Activated CD8-positive, alpha-beta memory T cell treated with anti-CD3 and anti-CD28 coated beads for 36 hours (primary cell): ENCODE measurements around the gene EMC6. TPM values are rescaled to one million over a fixed set of nuclear protein-coding genes. Genes with fewer than 3 reads are reported as not detected.
"Not testable (repeated sequence)": the region's sequence is repeated elsewhere in the genome, so short reads cannot be mapped to it uniquely, and the experiment has no call there.

ENCODE experiments used
- CTCF ChIA-PET: fragments of 350-600 bp; sonication (Branson Sonifier 250); formaldehyde crosslinking; loops from one replicate; lab custom pipeline; 2021; ENCODE audit warnings: antibody characterized with exemption; lab: Charles Lee
- POLR2A ChIA-PET: fragments of 350-600 bp; sonication (Branson Sonifier 250); formaldehyde crosslinking; loops from one replicate; lab custom pipeline; 2021; ENCODE audit warnings: antibody characterized with exemption; lab: Charles Lee
- total RNA-seq, 2 experiments: library from RNA; stranded (reverse); gene quantifications; one replicate each; pipeline ENCODE4 v1.2.3, GENCODE V29; 2021

The EMC6 gene
- total RNA-seq, 2 experiments from 2014 or later = 91.7 to 92.5 TPM

GRCh38 chr17:3693829-3694231 lies 25.2 kb downstream of the EMC6 start:
- ChIA-PET CTCF (interaction anchor here (0.6 to 1.9 kb wide), 3 partner anchors 15 to 22 kb away, joined by 3 to 7 read pairs (median 6); no protein-coding TSS in a partner anchor), POLR2A (interaction anchor here (0.7 kb wide), 2 partner anchors 14 to 17 kb away, joined by 3 to 5 read pairs; no protein-coding TSS in a partner anchor)

DNA sequence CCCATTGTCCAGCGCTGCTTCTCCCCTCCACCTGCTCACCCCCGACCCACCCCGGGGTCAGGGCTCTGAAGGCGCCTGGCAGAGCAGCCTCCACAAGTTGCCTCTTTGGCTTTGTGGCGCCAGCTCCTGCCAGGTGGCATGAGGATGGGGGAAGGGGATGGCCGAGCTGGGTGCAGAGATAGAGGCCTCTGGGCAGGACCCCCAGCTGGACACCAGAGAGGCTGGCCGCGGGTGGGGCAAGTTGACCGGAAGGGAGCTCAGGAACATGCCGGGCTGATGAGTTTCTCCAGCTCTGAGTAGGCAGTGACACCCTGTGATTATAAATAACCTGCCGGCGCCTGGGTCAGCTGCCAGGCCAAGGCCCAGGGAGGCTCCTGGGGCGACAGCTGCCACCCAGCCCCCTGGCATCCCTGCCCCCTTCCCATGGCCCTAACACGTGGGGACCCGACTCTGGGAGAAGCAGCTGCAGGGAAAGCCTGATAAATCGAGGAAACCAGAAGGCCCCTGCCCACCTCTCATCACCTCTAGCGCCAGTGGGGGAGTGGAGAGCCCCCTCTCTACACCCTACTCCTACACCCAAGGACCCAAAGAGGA lies 26.6 kb downstream of the EMC6 start:
- POLR2A ChIA-PET = interaction anchor here (0.9 to 2.5 kb wide), 2 partner anchors 16 to 101 kb away, joined by 3 to 11 read pairs; no protein-coding TSS in a partner anchor
- CTCF ChIA-PET = interaction anchor here (1.0 to 2.8 kb wide), 6 partner anchors 11 to 144 kb away, joined by 3 to 14 read pairs (median 6); no protein-coding TSS in a partner anchor

DNA sequence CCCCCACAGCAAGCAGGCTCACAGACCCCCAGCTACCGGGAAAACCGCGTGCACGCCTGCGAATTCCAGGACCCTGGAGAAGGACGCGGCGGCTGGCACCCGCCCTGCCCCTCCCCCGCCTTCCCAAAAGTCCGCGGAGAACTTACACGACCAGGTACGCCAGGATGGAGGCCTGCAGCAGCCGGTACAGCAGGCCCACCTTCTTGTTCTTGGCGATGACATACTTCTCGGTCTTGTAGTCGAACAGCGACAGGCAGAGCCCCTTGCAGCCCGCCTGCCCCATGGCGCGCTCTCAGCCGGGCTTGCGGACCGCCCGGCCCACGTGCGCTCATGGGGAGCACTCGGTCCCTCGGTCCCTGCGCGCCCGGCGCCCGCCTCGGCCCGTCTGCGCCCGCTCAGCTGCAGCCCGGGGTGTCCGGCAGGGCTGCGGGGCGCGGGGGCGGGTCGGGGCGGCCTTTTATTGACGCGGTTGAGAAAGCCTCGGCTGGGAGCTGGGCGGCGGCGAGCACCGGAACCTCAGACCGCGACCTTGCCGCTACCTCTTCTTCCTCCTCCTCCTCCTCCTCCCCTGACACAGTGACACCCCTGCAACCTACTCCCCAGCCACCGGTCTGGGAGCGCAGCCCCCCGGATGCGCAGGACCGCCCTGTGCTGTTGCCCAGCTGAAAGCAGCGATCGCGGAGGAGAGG lies 27.3 kb downstream of the EMC6 start, which contains the start of gene P2RX5:
P2RX5 (minus strand) TSS at position 433 of the 689 bp plus-strand sequence; CDS start at position 283, 150 bp downstream.
- CTCF ChIA-PET = interaction anchor here (1.0 to 2.8 kb wide), 7 partner anchors 11 to 143 kb away, joined by 3 to 14 read pairs (median 5); no protein-coding TSS in a partner anchor
- POLR2A ChIA-PET = interaction anchor here (0.9 to 2.5 kb wide), 2 partner anchors 15 to 100 kb away, joined by 3 to 11 read pairs; no protein-coding TSS in a partner anchor

- ChIA-PET CTCF (interaction anchor here (0.8 to 2.8 kb wide), 3 partner anchors 13 to 130 kb away, joined by 4 to 14 read pairs (median 4); no protein-coding TSS in a partner anchor), POLR2A (interaction anchor here (2.5 kb wide), 1 partner anchor 14 kb away, joined by 11 read pairs; no protein-coding TSS in a partner anchor)
Measured at GRCh38 chr17:3697103-3697476, 28.5 kb downstream of the EMC6 start.

- ChIA-PET CTCF (no interaction called here), POLR2A (no interaction called here)
Measured at GRCh38 chr17:3698139-3698538, 29.5 kb downstream of the EMC6 start.

GRCh38 chr17:3699951-3700350 lies 31.3 kb downstream of the EMC6 start:
- ChIA-PET CTCF (interaction anchor here (0.6 to 1.4 kb wide), 2 partner anchors 18 to 250 kb away, joined by 3 read pairs; no protein-coding TSS in a partner anchor), POLR2A (no interaction called here)

- POLR2A ChIA-PET = not testable (repeated sequence)
- CTCF ChIA-PET = interaction anchor here (1.0 kb wide), 1 partner anchor 33 kb away, joined by 3 read pairs; the partner anchor contains the start of genes EMC6 and TAX1BP3
Measured at GRCh38 chr17:3702041-3702539, 33.5 kb downstream of the EMC6 start.

- ChIA-PET POLR2A (interaction anchor here (0.6 kb wide), 1 partner anchor 51 kb away, joined by 4 read pairs; no protein-coding TSS in a partner anchor), CTCF (no interaction called here)
Measured at GRCh38 chr17:3704931-3705717, 36.5 kb downstream of the EMC6 start.

DNA sequence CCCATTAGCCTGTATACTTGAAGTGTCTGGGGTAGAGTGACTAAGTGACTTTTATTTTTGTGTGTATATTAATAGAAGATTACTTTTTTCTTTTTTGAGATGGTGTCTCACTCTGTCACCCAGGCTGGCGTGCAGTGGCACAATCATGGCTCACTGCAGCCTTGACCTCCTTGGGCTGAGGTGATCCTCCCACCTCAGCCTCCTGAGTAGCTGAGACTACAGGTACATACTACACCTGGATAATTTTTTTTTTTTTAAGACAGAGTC lies 37.0 kb downstream of the EMC6 start:
- POLR2A ChIA-PET, CTCF ChIA-PET: not testable (repeated sequence)

GRCh38 chr17:3708366-3708765 lies 39.8 kb downstream of the EMC6 start:
- POLR2A ChIA-PET = interaction anchor here (0.6 kb wide), 1 partner anchor 14 kb away, joined by 5 read pairs; no protein-coding TSS in a partner anchor
- CTCF ChIA-PET = interaction anchor here (0.9 to 1.9 kb wide), 4 partner anchors 12 to 29 kb away, joined by 3 to 7 read pairs (median 4); partner anchors contain the start of gene P2RX5

GRCh38 chr17:3710951-3711383 lies 42.4 kb downstream of the EMC6 start:
- ChIA-PET CTCF (interaction anchor here (0.5 to 2.5 kb wide), 6 partner anchors 12 to 136 kb away, joined by 3 to 17 read pairs (median 4); partner anchors contain the start of genes HASPIN and P2RX5), POLR2A (interaction anchor here (0.7 to 1.2 kb wide), 4 partner anchors 13 to 42 kb away, joined by 3 to 11 read pairs (median 4); partner anchors contain the start of genes EMC6, HASPIN and P2RX5)

DNA sequence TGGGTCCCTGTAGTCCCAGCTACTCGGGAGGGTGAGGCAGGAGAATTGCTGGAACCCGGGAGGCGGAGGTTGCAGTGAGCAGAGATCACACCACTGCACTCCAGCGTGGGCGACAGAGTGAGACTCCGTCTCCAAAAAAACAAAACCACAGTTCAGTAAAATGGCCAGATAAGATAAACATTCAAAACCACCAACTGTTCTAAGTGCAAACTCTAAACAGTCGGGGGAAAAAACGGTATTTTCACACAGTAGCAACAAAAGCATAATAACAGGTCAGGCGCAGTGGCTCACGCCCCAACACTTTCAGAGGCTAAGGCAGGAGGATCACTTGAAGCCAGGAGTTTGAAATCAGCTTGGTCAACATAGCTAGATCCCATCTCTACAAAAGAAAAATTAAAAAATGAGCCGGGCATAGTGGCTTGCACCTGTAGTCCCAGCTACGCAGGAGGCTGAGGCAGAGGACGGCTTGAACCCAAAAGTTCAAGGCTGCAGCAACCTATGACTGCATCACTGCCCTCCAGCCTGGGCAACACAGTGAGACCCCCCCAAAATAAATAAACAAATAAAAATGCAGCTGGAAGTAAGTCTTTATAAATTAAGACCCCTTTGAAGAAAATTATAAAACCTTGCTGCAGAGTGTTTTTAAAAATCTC lies 44.3 kb downstream of the EMC6 start:
- ChIA-PET POLR2A (no interaction called here), CTCF (interaction anchor here (0.8 to 1.6 kb wide), 3 partner anchors 11 to 44 kb away, joined by 3 to 4 read pairs (median 3); partner anchors contain the start of genes EMC6, HASPIN and TAX1BP3)

GRCh38 chr17:3715296-3715695 lies 46.7 kb downstream of the EMC6 start:
- CTCF ChIA-PET = interaction anchor here (0.6 to 1.2 kb wide), 3 partner anchors 22 to 79 kb away, joined by 3 read pairs; no protein-coding TSS in a partner anchor
- POLR2A ChIA-PET = no interaction called here

GRCh38 chr17:3718201-3718600 lies 49.6 kb downstream of the EMC6 start:
- CTCF ChIA-PET = interaction anchor here (0.6 kb wide), 1 partner anchor 34 kb away, joined by 3 read pairs; no protein-coding TSS in a partner anchor
- POLR2A ChIA-PET = no interaction called here

GRCh38 chr17:3719265-3719664 lies 50.7 kb downstream of the EMC6 start:
- ChIA-PET CTCF (interaction anchor here (0.7 to 1.5 kb wide), 4 partner anchors 16 to 321 kb away, joined by 3 to 6 read pairs (median 4); no protein-coding TSS in a partner anchor), POLR2A (interaction anchor here (0.9 kb wide), 1 partner anchor 8 kb away, joined by 3 read pairs; no protein-coding TSS in a partner anchor)
